Kidney glomerular epithelial cell (primary cell): ENCODE results near the gene ELOVL6.
"Not testable (repeated sequence)": the region's sequence is repeated elsewhere in the genome, so short reads cannot be mapped to it uniquely, and the experiment has no call there.

ENCODE experiments used
- DNase-seq: peaks from one replicate; lab custom pipeline; 2025; lab: John Stamatoyannopoulos, UW

ELOVL6 gene

DNA sequence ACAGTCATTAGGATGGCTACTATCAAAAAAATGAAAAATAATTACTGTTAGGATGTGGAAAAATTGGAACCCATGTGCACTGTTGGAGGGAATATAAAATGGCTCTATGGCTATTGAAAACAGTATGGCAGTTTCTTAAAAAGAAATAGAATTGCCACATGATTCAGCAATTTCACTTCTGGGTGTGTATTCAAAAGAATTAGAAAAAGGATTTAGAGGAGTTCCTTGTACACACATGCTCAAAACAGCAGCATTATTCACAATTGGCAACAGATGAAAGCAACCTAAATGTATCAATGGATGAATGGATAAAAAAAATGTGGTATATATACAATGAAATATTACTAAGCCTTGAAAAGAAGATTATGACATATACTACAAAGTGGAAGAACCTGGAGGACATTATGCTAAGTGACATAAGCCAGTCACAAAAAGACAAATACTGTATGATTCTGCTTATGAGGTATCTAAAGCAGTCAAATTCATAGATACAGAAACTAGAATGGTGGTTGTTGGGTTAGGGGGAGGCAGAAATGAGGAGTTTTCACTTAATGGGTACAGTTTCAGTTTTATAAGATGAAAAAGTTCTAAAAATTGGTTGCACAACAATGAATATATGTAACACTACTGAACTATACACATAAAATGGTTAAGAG is 123.2 kb downstream of the ELOVL6 start:
- DNase-seq, result no peak

DNA sequence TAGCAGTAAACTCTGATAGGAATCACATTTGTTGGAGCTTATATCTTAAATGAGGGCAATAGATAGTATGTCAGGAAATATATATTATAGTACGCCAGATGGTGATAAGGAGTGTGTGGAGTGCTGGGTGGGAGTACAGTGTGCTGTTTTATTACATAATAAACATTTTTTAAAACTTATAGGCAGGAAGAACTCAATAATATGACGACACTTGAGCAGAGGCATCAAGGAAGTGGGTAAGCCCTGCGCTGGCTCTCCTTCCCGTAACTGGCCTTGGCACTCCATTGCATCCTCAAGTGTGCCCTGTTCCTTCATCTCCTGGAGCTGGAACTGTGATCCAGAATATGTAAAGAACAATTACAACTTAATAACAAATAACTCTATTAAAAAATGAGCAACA is 123.8 kb downstream of the ELOVL6 start:
- no peak for DNase-seq

DNA sequence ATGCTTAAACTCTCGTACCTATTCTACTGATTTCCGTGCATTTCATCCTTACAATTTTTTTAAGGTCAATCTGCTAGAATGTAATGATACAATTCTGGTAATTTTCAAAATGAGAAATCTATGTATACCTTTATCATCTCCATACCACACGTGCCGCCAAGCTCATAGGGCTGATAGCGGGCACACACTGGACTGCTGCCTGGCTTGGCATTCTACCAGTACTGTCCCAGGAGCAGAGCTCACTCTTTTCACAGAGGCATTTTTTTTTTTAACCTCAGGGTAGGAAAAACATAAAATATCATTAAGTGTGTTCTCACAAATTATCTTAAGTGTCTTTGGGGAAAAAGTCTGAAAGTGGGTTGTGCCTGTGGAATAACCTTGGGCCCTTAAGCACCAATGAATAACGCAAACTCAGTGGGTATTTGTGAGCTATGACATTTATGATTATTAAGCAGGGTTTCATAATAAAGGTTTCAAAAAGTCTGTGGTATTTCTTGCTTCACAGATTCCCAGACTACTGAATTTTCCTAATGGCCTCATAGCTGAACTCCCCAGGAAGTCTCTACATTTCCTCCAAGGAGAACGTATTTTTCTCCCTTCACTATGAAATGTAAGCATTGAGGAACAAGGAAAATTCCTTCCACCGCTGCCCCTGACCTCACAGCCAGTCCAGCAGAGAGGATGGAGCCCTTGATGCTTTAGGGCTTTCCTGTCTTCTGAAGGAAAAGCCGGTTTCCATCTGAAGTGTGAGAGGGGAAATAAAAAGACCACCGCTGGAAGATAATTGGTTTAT is 125.2 kb downstream of the ELOVL6 start:
- DNase-seq, result no peak

DNA sequence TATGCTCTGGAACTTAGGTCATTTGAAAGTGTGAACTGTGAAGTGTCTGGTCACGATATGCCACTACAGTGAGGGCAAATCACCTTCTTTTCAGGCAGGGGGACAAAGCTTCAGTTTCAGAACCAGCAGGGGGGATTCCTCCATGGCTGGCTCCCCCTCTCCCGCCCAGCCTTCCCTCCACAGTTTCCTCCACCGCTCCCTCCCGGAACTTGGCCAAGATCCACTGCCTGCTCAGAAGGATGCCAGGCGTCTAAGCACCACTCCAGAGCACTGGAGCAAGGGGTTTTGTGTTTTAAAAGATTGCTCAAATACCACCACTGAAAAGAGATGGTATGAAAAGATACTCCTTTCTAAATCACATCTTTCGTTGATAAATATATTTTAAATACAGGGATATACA is 126.9 kb downstream of the ELOVL6 start:
- no peak for DNase-seq

DNA sequence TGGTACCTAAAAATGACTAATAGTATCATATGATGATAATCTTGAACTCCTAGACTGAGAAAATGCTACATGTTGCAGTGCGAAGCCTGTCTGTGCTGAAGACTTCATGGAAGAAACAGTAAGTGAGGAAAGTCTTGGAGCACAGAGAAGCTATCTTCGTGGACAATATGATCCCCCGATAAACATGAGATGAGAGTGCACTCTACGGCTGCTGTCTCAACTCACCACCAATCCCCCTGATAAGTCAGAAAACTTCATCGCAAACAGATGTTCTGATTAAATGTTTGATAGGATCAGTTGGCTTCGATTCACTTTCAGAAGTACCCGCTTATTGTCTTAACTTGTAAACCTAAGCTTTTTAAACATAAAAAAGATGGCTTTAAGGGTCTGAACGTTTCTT is 130.2 kb downstream of the ELOVL6 start:
- no peak for DNase-seq

DNA sequence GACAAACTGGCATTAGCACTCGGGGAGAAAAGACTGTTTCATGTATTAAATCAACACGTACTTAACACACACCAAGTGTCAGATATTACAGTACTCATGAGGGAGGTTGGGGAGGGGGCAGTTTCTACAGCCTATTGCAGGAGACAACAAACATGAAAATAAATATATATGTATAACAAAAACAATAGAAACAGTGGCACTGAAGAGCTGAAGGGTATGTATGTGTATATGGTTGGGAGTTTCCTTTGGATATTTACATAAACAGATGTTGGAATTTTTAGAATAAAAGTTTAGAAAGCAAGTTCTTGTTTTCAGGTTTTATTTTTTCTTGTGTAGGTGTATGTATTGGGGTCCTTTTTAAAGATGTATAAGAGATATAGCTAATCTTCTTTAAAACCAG is 133.5 kb downstream of the ELOVL6 start:
- no peak for DNase-seq

DNA sequence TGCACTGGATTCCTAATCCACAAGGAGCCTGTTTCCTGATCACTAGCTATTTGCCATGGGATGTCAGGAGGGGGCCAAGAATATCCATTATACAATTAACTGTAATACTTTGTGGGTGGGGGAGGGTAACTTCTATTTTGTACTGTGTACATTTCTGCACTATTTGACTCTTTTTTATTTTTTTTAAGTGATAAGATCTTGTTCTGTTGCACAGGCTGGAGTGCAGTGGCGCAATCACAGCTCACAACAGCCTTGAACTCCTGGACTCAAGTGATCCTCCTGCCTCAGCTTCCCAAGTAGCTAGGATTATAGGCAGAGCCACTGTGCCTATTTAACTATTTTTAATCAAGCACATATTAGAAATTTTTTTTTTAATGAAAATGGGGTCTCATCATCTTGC is 134.1 kb downstream of the ELOVL6 start:
- DNase-seq, result no peak

DNA sequence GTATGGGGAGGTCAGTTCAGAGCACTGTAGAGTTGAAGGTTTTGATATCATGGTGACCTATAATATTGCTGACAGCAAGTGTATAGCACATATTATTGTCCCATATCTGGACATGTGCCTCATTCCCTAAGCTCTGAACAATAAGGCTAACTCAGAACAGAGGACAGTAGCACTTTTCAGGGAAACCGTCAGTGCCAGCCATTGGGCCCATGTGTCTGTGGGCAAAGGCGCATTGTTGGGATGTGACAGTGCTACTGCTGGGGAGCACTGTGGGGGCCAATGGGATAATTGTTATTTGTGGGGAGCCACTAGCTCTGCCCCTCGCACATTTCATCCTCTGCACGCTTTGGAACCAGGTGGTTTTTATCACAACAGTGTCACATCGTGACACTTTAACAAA is 136.2 kb downstream of the ELOVL6 start:
- DNase-seq, result no peak

DNA sequence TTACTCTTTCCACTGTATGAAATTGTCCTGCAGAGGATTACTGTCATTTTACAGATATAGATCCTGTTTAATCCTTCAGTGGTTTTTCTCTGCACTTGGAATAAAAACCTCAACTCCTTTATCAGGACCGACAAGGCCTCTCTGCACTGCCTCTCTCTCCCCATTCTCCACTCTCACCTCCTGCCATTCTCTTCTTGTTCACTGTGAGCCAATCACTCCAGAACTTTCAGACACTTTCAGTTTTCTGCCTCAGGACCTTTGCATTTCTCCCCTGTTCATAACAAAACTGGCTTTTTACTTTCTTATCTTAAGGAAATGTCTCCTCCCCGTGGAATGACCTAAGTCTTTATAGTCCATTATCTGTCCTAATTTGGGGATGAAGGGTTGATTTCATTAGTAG is 137.3 kb downstream of the ELOVL6 start:
- no peak for DNase-seq

DNA sequence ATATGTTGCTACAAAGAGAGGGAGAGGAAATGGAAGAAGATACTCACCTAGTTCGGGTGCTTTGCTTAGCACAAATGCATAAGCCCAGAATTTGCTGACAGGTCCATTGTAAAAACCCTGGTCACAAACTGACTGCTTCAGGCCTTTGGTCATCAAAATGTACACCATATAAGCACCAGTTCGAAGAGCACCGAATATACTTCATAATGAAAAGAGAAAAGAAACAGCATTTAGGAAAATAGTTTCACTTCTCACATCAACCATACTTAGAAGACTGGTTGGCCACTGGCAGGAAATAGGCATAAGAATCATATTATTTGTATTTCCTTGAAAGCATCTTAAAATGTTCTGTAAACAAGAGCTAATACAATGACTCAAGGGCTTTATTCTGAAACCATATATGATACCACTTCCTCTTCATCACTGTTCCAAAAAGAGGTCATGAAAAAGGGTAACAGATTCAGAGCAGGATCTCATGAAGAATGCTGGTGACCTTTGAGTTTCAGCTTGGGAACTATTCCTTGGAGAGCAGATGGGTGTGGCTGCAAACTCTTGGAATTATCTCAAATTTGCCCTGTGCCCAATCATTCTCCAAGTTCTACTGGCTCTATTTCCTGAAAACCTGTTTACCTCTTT is 138.7 kb downstream of the ELOVL6 start:
- no peak for DNase-seq

DNA sequence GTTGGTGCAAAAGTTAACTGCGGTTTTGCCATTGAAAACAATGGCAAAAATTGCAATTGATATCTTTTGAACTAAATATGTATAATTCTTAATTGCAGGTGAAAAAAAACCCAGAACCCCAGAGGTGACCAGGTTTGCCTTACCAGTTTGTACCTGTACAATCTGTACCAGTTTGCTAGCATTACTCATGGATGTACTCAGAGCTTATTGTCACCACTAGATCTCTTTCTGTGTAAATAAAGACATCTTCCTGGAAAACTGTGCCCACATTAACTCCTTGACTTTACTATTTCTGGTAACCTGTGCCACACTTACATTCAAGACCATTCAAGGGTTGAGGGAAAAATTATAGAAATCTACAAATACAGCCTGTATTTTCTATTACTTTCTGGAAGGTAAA is 139.7 kb downstream of the ELOVL6 start:
- DNase-seq, result no peak

DNA sequence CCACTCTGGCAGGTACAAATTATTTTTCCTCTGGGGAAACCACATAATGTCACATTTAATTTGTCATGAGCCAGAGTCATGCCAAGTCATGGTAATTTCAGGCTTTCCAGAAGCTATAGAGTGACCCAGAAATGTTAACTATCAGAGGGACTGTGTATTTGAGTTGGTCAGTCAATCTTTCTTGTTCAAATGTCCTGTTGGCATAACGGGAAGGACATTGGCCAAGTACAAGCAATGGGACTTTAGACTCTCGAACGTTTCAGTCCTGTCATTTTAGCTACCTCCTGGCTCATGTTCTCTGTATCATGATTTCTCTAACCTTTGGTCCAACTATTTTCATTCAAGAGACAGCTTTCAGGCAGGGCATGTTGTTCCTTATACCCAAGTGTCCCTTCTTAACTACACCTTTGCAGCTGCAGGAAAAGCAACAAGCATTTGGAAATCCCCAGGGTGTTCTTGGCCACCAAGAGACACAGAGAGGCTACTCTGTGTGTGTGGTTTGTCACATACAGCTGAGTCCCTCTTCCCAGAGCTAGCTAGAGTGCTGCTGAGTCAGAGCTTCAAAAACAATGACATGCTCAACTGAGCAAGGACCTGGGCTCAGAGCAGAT is 143.2 kb downstream of the ELOVL6 start:
- peak; percentile 51 for DNase-seq

DNA sequence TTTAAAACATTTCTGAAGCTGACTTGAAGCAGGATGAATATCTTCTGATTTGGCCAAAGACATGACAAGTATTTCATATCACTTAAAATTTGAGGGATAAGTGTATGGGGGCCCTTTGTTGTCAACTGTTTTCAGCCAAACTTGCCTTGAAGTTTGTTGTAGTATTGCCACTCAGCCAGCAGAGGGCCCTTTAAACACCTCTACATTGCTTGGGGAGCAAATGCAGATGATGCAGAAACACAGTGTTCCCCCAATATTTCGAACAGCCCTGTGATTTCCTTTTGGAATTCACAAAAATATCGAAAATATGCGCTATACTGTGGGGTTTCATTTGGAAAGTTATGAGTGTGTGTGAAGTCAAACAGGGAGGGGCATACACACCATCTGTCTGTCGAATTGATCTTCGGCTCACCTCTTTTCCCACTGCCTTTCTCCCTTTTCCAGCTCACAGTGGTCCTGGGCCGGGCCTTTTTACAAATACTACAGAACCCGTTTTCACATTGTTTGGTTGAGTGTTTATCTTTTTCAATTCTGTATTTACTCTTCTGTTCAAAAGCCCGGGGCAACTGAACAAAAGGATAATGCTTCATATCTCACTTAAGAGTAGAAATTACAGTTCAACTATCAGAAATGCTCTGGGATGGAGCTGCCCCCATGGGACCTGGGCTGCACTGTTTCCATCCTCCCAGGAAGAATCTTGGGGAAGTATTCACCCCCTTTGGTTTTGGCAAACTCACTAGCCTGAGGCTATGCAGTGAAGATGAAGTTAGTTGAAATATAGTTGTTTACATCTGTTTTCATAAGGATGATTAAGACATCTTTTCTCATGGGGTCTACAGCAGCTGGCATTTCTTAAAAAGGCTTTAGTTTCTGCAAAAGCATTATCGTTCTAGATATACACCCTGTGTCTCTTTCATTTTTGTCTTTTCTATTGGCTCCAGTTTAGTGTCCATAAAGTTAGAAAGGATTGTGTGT is 148.2 kb downstream of the ELOVL6 start:
- no peak for DNase-seq

DNA sequence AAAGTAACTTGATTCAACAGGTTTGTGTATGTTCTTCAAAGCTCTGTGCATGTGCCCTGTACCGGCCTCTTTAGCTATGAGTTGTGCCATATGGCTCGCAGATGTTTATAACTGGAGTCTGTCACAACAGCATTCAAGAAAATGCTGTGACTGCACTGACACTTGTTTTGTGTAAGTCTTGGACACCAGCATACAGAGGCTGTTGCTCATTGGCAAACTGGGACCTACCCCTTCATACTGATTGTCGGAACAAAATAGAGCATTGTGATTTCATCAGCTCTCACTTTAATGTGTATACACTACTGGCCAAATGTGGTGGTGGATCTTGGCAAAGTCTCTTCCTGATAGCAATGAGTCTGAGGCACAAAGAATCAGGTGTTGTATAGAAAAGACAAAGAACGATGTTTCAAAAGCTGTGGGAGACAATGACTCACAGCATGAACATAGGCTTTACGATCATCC is 151.8 kb downstream of the ELOVL6 start:
- no peak for DNase-seq

DNA sequence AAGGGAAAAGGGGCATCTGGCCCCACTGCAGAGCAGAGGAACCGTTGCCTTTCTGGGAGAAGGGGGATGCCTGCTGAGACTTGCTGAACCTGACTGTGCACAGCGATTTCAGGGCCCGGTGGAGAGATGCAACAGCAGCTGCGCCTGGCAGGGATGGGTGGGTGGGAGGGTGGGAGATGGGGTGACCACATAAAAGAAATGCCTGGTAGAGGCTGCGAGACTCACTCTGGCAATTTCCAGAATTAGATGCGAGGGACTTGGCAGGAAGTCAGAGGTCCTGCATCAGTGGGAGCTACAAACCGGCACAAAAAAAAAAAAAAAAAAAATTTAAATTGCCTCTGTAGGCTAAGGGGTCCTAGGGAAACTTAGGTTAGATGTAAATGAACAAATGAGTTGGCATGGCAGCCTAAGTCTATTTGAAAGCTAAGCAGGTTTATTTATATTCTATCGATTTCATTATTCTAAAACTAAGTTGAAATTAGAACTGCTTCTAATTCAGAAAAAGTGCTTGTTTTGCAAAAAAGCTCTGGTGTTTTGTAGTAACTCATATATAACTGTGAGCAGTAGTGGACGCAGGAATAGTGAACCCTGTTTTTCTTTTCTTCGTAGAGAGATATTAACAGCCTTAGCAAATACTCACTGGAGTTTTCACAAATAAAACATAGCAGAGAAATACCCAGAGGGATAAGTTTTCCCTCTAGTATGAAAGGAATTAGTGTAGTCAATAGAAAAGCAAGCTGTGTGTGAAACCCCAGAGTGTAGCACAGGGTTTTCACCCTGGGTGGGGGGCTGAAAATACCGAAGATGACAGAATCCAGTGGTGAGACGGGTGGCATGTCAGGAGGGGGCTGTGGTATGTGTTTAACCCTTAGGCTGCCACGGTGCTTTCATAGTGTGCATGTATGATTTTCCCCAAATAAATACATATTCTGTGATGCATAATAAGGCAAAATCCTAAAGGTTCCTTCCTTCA is 155.6 kb downstream of the ELOVL6 start:
- no peak for DNase-seq

DNA sequence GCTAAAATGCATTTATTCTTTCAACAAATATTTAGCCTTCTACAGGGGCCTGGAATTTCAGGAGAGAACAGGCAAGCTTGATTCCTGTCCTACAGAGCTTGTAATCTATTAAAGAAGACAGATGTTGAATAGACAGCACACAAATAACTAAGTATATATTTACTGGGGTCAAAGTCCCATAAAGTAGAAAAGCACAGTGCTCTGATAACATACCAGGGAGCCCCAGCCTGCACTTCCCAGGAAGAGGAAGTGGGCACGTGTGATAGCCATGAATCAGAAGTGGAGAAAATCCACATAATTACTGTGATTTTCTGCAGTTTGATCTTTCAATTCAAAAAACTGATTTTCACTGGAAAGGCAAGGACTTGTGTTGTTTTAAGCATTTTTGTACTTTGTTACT is 156.7 kb downstream of the ELOVL6 start:
- DNase-seq, result no peak

DNA sequence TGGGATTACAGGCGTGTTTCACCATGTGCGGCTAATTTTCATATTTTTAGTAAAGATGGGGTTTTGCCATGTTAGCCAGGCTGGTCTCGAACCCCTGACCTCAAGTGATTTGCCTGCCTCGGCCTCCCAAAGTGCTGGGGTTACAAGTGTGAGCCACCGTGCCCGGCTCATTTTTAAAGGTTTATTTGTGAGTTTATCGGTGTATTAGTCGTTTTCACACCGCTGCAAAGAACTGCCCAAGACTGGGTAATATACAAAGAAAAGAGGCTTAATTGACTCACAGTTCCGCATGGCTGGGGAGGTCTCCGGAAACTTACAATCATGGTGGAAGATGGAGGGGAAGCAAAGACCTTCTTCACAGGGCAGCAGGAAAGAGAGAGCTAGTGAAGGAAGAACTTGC is 159.3 kb downstream of the ELOVL6 start:
- not testable (repeated sequence) for DNase-seq

DNA sequence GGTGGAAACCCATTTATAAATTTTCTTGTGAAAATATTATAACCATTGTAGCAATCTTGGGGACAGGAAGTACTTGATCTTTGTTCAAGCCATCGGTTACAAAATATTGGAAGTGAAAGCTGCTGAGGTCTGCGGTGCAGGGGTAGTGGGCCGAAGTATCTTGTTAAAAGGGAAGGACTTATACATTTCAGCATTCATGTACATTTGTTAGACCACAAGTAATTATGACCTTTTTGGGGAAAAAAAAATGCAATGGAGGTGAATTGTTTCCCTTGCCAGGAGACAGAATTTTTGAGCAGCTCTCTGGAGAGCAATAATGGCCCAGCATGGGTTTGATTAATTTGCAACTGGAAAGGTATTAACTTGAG is 164.4 kb downstream of the ELOVL6 start:
- DNase-seq, result no peak

DNA sequence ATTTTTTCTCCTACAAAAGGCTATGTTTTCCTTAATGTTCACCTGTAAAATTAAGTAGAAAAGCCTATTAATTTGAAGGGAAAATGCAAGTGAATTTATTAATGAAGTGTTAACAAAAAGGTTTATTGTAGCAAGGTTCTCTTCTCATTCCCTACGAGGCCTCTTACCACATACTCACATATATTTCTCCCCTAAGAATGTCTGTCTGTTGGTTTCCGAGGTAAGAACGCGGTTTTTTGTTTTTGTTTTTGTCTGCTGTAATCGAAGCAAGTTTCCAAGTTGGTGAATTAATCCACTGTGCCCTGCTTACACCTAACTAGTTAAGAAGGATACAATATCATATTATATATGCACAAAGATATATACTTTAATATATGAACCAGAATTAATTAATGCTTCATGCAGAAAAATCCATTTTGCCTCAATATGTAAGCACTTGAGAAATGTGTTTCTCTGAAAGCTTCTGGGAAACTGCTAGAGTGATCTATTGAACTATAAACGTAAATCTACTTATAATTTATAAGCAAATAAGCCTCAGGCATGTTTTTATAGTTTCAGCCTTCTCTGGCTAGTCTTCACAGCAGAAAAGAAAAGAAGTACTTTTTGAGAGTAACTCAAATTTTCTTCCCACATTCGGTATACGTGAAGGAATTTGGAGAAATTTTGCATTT is 164.9 kb downstream of the ELOVL6 start:
- DNase-seq, result no peak

DNA sequence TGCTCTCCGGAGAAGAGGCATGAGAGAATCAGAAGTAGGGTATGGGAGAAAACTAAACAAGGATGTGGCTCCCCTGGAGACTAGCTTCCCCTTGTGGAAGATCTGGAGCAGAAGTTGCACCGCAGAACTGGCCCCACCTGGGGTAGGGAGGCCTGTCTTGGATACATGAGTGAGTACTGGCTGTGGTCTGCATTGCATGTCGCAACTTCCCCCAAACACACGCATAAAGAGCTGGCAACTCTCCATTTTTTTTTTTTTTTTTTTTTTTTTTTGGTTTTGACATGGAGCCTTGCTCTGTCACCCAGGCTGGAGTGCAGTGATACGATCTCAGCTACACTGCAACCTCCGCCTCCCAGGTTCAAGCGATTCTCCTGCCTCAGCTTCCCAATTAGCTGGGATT is 165.8 kb downstream of the ELOVL6 start:
- no peak for DNase-seq
